PC-9 (cell line): ENCODE data around the gene NLE1. TPM values are rescaled to one million over a fixed set of nuclear protein-coding genes. Genes with fewer than 3 reads are reported as not detected.

ENCODE experiments used
- BruUV-seq: library from RNA; stranded (reverse); fragments of 400-500 nt; replicated peaks from 2 replicates; lab custom pipeline; 2021; lab: Mats Ljungman, UMichigan
- CTCF ChIA-PET: fragments of 300-600 bp; sonication (Branson Sonifier 250); formaldehyde crosslinking; loops from one replicate; lab custom pipeline; 2022; ENCODE audit warnings: antibody characterized with exemption; lab: Charles Lee
- POLR2A ChIA-PET: fragments of 300-600 bp; sonication (Branson Sonifier 250); formaldehyde crosslinking; loops from one replicate; lab custom pipeline; 2022; ENCODE audit warnings: antibody characterized with exemption; ENCODE audit not compliant: unreplicated experiment; lab: Charles Lee
- DNase-seq, 2 experiments: peaks; one replicate each; pipeline versions ENCODE4 v3.0.0 to v3.0.0-alpha.2; 2015 to 2022; ENCODE audit warnings: mixed read lengths in 1 of 2
- H2AFZ ChIP-seq: fragments of 200-600 bp; sonication (generic); 2 replicates; pipeline ENCODE4 v1.8.1; 2017; ENCODE audit warnings: antibody characterized with exemption
- H3F3A ChIP-seq: fragments of 200-600 bp; sonication (generic); 2 replicates; pipeline ENCODE4 v1.8.1; 2017; ENCODE audit warnings: antibody characterized with exemption, mild to moderate bottlenecking, low read depth; ENCODE audit not compliant: insufficient read depth
- H3K27ac ChIP-seq: fragments of 200-600 bp; sonication (generic); 2 replicates; pipeline ENCODE4 v1.6.1; 2016; ENCODE audit warnings: mixed run types
- H3K27me3 ChIP-seq: fragments of 200-600 bp; sonication (generic); 2 replicates; pipeline ENCODE4 v1.6.1; 2016; ENCODE audit warnings: low read depth, mixed run types; ENCODE audit not compliant: insufficient read depth
- H3K36me3 ChIP-seq: fragments of 200-600 bp; sonication (generic); 2 replicates; pipeline ENCODE4 v1.6.1; 2016; ENCODE audit warnings: low read depth, mixed run types
- H3K4me1 ChIP-seq: fragments of 200-600 bp; sonication (generic); replicated peaks from 2 replicates; pipeline ENCODE4 v1.6.1; 2016; ENCODE audit warnings: mixed run types; ENCODE audit not compliant: insufficient read depth
- H3K4me2 ChIP-seq: fragments of 200-600 bp; sonication (generic); 2 replicates; pipeline ENCODE4 v1.6.1; 2017; ENCODE audit warnings: mixed run types
- H3K4me3 ChIP-seq: fragments of 200-600 bp; sonication (generic); 2 replicates; pipeline ENCODE4 v1.6.1; 2016; ENCODE audit warnings: mixed run types
- H3K79me2 ChIP-seq: fragments of 200-600 bp; sonication (generic); 2 replicates; pipeline ENCODE4 v1.6.1; 2017; ENCODE audit warnings: low read depth, mixed run types
- H3K9me2 ChIP-seq: fragments of 200-600 bp; sonication (generic); 2 replicates; pipeline ENCODE4 v1.8.1; 2017; ENCODE audit warnings: mild to moderate bottlenecking; ENCODE audit not compliant: insufficient read depth
- H3K9me3 ChIP-seq: fragments of 200-600 bp; sonication (generic); 2 replicates; pipeline ENCODE4 v1.8.1; 2016; ENCODE audit warnings: low read depth; ENCODE audit not compliant: insufficient read depth
- H4K20me1 ChIP-seq: fragments of 200-600 bp; sonication (generic); 2 replicates; pipeline ENCODE4 v1.8.1; 2017; ENCODE audit not compliant: insufficient read depth
- EZH2 ChIP-seq: fragments of 200-600 bp; sonication (generic); IDR thresholded peaks from 2 replicates; pipeline ENCODE4 v1.8.0; 2017; ENCODE audit warnings: antibody characterized with exemption, low read depth
- intact Hi-C: fragments of 100-400 bp; cut with micrococcal nuclease; formaldehyde crosslinking; loops from one replicate; pipeline ENCODE4 v1.10.0; 2022; ENCODE audit not compliant: unreplicated experiment
- total RNA-seq: library from RNA; stranded (reverse); gene quantifications from 2 replicates; pipeline ENCODE4 v1.2.3, GENCODE V29; 2021
- TF ChIP-seq, protein P1 (sequence below): fragments of 200-600 bp; sonication (generic); conservative IDR thresholded peaks from 2 replicates; pipeline ENCODE4 v1.6.1; 2017; ENCODE audit warnings: mixed run types, antibody characterized with exemption, mild to moderate bottlenecking, moderate library complexity

Gene NLE1
- total RNA-seq, 1 experiment from 2014 or later = 16.4 TPM

- Histone ChIP-seq H3F3A (no peaks in the 10 kb centered on the region), H4K20me1 (no peaks in the 10 kb centered on the region; the same call in 1 of the 2 replicates), H3K9me3 (no peaks in the 10 kb centered on the region), H3K27me3 (no peaks in the 10 kb centered on the region), H3K4me3 (no peak overlapping the region), H3K9me2 (no peaks in the 10 kb centered on the region), H3K4me1 (peaks cover 7% of the 10 kb centered on the region; the same call in 1 of the 2 replicates), H2AFZ (no peak overlapping the region), H3K4me2 (no peak overlapping the region), H3K27ac (no peak overlapping the region), H3K79me2 (no peaks in the 10 kb centered on the region), H3K36me3 (no peaks in the 10 kb centered on the region)
- TF ChIP-seq EZH2 = no peak
- ChIA-PET CTCF (no interaction called here), POLR2A (no interaction called here)
- no peak for DNase-seq
- intact Hi-C loops = no loop called here
- no TSS peak for BruUV-seq
Measured at GRCh38 chr17:35104844-35105450, 37.2 kb downstream of the NLE1 start.

DNA sequence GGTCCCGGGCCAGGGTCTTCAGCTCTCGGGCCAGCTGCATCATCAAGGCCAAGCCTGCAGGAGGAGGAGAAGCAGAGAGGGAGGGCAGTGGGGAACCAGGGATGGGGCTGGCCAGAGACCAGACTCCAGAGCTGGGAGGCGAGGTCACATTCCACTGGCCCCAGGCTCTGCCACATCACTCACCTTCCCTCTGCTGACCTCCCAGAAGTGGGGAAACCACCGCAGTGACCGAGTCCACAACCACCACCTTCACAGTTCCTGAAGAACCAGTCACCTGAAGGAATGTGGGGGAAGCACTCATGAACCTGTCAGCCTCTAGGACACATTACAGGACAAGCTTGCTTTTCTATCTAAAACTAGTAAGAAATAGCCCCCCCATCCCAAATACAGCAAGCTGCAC lies 38.8 kb downstream of the NLE1 start:
- Histone ChIP-seq H3K79me2 (no peaks in the 10 kb centered on the region), H3K9me3 (no peaks in the 10 kb centered on the region), H3F3A (no peaks in the 10 kb centered on the region), H3K4me2 (no peak overlapping the region), H3K9me2 (no peaks in the 10 kb centered on the region), H3K4me3 (no peak overlapping the region), H3K27ac (no peak overlapping the region), H3K4me1 (peaks cover 7% of the 10 kb centered on the region; the same call in 1 of the 2 replicates), H2AFZ (no peak overlapping the region), H4K20me1 (no peaks in the 10 kb centered on the region), H3K27me3 (no peaks in the 10 kb centered on the region), H3K36me3 (no peaks in the 10 kb centered on the region)
- peak; percentile 63 to 74 for DNase-seq
- POLR2A ChIA-PET = interaction anchor here (0.6 kb wide), 1 partner anchor 264 kb away, joined by 15 read pairs; no protein-coding TSS in a partner anchor
- CTCF ChIA-PET = no interaction called here
- no TSS peak for BruUV-seq
- intact Hi-C loops = no loop called here
- TF ChIP-seq, protein P1, sequence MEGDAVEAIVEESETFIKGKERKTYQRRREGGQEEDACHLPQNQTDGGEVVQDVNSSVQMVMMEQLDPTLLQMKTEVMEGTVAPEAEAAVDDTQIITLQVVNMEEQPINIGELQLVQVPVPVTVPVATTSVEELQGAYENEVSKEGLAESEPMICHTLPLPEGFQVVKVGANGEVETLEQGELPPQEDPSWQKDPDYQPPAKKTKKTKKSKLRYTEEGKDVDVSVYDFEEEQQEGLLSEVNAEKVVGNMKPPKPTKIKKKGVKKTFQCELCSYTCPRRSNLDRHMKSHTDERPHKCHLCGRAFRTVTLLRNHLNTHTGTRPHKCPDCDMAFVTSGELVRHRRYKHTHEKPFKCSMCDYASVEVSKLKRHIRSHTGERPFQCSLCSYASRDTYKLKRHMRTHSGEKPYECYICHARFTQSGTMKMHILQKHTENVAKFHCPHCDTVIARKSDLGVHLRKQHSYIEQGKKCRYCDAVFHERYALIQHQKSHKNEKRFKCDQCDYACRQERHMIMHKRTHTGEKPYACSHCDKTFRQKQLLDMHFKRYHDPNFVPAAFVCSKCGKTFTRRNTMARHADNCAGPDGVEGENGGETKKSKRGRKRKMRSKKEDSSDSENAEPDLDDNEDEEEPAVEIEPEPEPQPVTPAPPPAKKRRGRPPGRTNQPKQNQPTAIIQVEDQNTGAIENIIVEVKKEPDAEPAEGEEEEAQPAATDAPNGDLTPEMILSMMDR = no peak
- TF ChIP-seq EZH2 = no peak

- ChIA-PET CTCF (no interaction called here), POLR2A (no interaction called here)
Measured at GRCh38 chr17:35101725-35102124, 40.4 kb downstream of the NLE1 start.

More at GRCh38 chr17:35101725-35102124, 40.4 kb downstream of the NLE1 start:
- Histone ChIP-seq H2AFZ (no peak overlapping the region), H3K9me3 (no peaks in the 10 kb centered on the region), H3K9me2 (no peaks in the 10 kb centered on the region), H3K4me3 (no peak overlapping the region), H3K27ac (no peak overlapping the region), H4K20me1 (no peaks in the 10 kb centered on the region), H3K4me1 (peaks cover 7% of the 10 kb centered on the region; the same call in 1 of the 2 replicates), H3K79me2 (no peaks in the 10 kb centered on the region), H3K27me3 (no peaks in the 10 kb centered on the region), H3F3A (no peaks in the 10 kb centered on the region), H3K36me3 (no peaks in the 10 kb centered on the region), H3K4me2 (no peak overlapping the region)
- intact Hi-C loops = no loop called here
- TF ChIP-seq, protein P1 = no peak
- TF ChIP-seq EZH2 = no peak
- DNase-seq = no peak
- BruUV-seq = no TSS peak
